Activated CD8-positive, alpha-beta T cell treated with anti-CD3 and anti-CD28 coated beads, Interleukin-2, amount 10 ng/mL, durations not matched to agents 7 days and 5 days (primary cell): ENCODE measurements around the gene CENPO. TPM values are rescaled to one million over a fixed set of nuclear protein-coding genes. Genes with fewer than 3 reads are reported as not detected.
A peak's percentile ranks its signal among the peaks of the same experiment; 100 is the strongest.

ENCODE experiments used
- ATAC-seq: fragments of 150-1000 bp; cut with Tn5 transposase; one replicate; pipeline ENCODE4 v1.10.0; 2021; ENCODE audit warnings: moderate library complexity
- CTCF ChIA-PET: fragments of 350-600 bp; sonication (Branson Sonifier 250); formaldehyde crosslinking; loops from one replicate; lab custom pipeline; 2021; ENCODE audit warnings: antibody characterized with exemption; lab: Charles Lee
- POLR2A ChIA-PET: fragments of 350-600 bp; sonication (Branson Sonifier 250); formaldehyde crosslinking; loops from one replicate; lab custom pipeline; 2021; ENCODE audit warnings: antibody characterized with exemption; lab: Charles Lee
- DNase-seq: peaks from one replicate; pipeline ENCODE4 v3.0.0-alpha.2; 2020
- H3K27ac Mint-ChIP-seq: one replicate; pipeline ENCODE4 v1.8.0; 2021; ENCODE audit warnings: mild to moderate bottlenecking, mixed read lengths
- H3K27me3 Mint-ChIP-seq: one replicate; pipeline ENCODE4 v1.8.0; 2021; ENCODE audit warnings: low read depth, mixed read lengths
- H3K36me3 Mint-ChIP-seq: one replicate; pipeline ENCODE4 v1.8.0; 2021; ENCODE audit warnings: low read depth, mixed read lengths
- H3K4me1 Mint-ChIP-seq: one replicate; pipeline ENCODE4 v1.8.0; 2021; ENCODE audit warnings: low read depth, mixed read lengths
- H3K4me3 Mint-ChIP-seq: one replicate; pipeline ENCODE4 v1.8.0; 2021; ENCODE audit warnings: mild to moderate bottlenecking, mixed read lengths
- H3K9me3 Mint-ChIP-seq: one replicate; pipeline ENCODE4 v1.8.0; 2022; ENCODE audit warnings: mixed read lengths; ENCODE audit not compliant: insufficient read depth
- total RNA-seq, 2 experiments: library from RNA; stranded (reverse); gene quantifications; one replicate each; pipeline ENCODE4 v1.2.3, GENCODE V29; 2021

Gene CENPO
- total RNA-seq, 2 experiments from 2014 or later: 53.9 to 56.1 TPM

DNA sequence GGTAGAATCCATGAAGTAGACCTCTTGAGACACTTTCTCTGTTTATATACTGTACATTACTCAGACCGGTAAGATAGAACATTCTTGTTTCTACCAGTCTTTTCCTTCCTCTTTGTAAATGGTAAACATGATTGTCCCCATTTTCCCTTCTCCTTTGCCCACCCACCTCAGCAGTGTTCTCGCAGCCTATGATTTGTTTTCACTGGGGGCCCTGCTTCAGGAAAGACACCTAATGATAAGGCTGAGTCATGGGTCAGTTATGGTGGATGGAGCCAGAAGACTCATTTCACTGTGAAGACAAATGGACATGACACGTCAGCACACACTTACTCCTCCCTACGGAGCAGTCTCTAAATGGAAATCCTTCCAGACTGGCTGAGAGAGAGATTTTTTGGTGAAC lies 23.7 kb downstream of the CENPO start:
- DNase-seq: no peak
- ChIA-PET POLR2A (no interaction called here), CTCF (no interaction called here)
- H3K4me3 Mint-ChIP-seq: no peak overlapping the region
- H3K36me3 Mint-ChIP-seq: peaks cover 75% of the 10 kb centered on the region
- no peaks in the 10 kb centered on the region for H3K9me3 Mint-ChIP-seq
- H3K4me1 Mint-ChIP-seq: peaks cover 8% of the 10 kb centered on the region
- no peak for ATAC-seq
- H3K27ac Mint-ChIP-seq: no peak overlapping the region
- H3K27me3 Mint-ChIP-seq: no peaks in the 10 kb centered on the region

DNA sequence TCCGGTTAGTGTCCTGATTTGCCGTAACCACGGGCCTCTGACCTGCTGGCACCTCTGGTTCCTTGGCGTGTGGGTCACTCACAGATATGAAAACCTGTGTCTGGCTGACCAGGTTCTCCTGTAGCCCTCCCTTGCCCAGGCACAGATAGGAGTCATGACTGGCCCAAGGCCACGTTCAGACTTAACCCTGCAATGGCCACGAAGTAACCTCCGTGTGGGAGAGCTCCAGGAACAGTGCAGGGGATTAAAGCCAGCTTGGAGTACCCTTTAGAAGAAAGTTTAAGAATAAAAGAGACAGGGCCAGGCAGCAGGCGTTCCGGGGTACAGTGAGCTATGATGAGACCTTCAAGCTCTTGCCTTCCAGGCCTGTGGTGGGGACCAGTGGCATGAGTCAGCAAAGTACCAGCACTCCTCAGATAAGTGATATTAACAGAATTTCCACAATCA lies 25.5 kb downstream of the CENPO start:
- Mint-ChIP-seq H3K4me1 (peaks cover 8% of the 10 kb centered on the region), H3K36me3 (peaks cover 74% of the 10 kb centered on the region), H3K9me3 (no peaks in the 10 kb centered on the region), H3K27me3 (no peaks in the 10 kb centered on the region), H3K27ac (no peak overlapping the region), H3K4me3 (no peak overlapping the region)
- ChIA-PET CTCF (interaction anchor here (0.9 to 1.3 kb wide), 3 partner anchors 9 to 26 kb away, joined by 3 to 6 read pairs (median 4); partner anchors contain the start of genes CENPO and PTRHD1), POLR2A (no interaction called here)
- DNase-seq: peak; percentile 17
- ATAC-seq: no peak

DNA sequence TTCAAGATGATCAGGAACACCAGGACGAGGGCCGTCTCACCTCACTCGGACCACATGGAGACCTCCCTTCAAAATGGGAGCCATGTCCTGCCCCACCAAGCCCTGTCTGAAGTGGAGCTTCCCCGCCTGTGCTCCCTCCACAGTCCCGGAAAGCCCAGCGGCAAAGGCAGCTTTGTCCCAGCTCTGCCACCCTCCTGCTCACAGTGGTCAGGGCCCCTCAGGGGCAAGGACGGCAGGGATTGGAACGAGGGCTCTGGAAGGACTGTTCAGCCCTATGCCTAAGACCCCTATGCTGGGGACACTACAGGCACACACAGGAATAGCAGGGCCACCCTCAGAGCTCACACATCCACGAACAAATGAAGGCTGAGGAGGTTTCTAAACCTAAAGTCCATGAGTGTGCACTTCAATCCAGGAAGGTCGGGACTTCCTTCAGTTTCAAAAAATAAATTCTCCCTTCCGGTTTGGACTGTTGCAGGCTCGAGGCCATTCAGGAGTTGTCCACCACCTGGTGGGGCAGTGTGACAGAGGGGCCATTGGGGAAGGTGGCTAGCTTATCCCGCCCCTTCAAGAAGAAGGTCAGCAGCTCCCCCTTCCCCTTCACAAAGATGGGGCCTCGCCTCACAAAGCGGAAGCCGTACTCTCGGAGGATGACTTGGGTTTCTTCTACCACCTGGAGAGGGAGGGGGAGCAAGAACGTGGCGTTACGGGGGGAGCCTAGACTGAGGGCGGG lies 26.4 kb downstream of the CENPO start:
- Mint-ChIP-seq H3K36me3 (peaks cover 75% of the 10 kb centered on the region), H3K4me1 (peaks cover 3% of the 10 kb centered on the region), H3K27ac (no peak overlapping the region), H3K9me3 (no peaks in the 10 kb centered on the region), H3K4me3 (no peak overlapping the region), H3K27me3 (no peaks in the 10 kb centered on the region)
- ChIA-PET POLR2A (no interaction called here), CTCF (interaction anchor here (0.9 to 1.0 kb wide), 3 partner anchors 8 to 409 kb away, joined by 3 to 4 read pairs (median 4); no protein-coding TSS in a partner anchor)
- ATAC-seq: no peak
- peak; percentile 18 for DNase-seq

DNA sequence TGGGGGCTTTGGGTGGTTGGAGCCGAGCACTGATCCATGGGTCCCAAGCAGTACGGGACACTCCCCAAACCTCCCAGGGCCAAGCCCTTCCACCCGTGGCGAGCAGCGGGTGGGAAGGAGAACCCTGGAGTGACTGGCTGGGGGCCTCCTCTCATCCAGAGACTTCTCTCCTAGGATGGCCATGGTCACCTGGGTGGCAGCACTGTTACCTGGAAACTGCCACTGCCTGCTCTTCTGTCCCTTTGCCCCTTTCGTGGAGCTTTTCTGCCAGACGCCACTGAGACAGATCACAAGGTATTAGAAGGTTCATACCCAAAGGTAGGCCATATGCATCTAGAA lies 26.9 kb downstream of the CENPO start:
- peaks cover 3% of the 10 kb centered on the region for H3K4me1 Mint-ChIP-seq
- no peaks in the 10 kb centered on the region for H3K27me3 Mint-ChIP-seq
- DNase-seq: no peak
- peak overlapping the region; percentile 34 for H3K27ac Mint-ChIP-seq
- no peak for ATAC-seq
- peaks cover 77% of the 10 kb centered on the region for H3K36me3 Mint-ChIP-seq
- CTCF ChIA-PET: interaction anchor here (1.0 kb wide), 1 partner anchor 207 kb away, joined by 3 read pairs; no protein-coding TSS in a partner anchor
- POLR2A ChIA-PET: no interaction called here
- no peak overlapping the region for H3K4me3 Mint-ChIP-seq
- no peaks in the 10 kb centered on the region for H3K9me3 Mint-ChIP-seq

DNA sequence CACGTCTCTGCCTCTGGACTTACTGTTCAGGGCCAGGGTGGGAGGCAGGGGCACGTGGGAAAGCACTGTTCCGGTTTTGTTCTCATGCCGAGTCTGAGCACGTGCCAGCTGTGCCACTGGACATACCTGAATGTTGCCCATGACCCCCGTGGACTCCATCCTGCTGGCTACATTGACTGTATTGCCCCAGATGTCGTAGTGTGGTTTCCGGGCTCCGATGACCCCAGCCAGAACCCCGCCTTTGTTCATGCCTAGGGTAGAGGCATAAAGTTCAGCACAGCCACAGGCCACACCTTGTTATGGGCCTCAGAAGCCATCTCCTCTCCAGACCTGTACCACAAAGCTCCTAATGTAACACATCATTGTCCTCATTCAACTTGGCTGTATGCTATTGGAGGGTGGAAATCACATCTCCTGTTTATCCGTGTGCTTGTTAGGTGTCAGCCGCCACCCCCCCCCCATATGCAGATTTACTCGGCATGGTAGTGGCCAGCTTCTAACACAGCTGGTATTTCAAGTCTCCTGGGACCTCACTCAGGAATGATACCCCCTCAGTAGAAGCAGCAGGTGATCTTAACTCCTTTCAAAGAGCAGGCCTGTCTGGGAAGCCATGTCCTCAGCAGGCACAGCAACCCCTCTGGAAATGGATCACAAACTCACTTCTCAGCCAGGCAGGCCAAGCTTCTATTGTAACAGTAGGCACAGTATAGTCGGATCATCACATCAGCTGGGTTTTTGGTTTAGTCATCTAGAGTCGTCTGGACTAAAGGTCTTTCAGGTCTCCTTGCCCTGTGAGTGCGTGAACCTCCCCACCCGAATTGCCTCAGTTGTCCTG lies 27.6 kb downstream of the CENPO start:
- H3K4me3 Mint-ChIP-seq: no peak overlapping the region
- H3K9me3 Mint-ChIP-seq: no peaks in the 10 kb centered on the region
- H3K4me1 Mint-ChIP-seq: peaks cover 4% of the 10 kb centered on the region
- ChIA-PET POLR2A (no interaction called here), CTCF (interaction anchor here (2.0 kb wide), 1 partner anchor 410 kb away, joined by 8 read pairs; no protein-coding TSS in a partner anchor)
- no peak for ATAC-seq
- peaks cover 75% of the 10 kb centered on the region for H3K36me3 Mint-ChIP-seq
- no peak overlapping the region for H3K27ac Mint-ChIP-seq
- no peak for DNase-seq
- H3K27me3 Mint-ChIP-seq: no peaks in the 10 kb centered on the region

DNA sequence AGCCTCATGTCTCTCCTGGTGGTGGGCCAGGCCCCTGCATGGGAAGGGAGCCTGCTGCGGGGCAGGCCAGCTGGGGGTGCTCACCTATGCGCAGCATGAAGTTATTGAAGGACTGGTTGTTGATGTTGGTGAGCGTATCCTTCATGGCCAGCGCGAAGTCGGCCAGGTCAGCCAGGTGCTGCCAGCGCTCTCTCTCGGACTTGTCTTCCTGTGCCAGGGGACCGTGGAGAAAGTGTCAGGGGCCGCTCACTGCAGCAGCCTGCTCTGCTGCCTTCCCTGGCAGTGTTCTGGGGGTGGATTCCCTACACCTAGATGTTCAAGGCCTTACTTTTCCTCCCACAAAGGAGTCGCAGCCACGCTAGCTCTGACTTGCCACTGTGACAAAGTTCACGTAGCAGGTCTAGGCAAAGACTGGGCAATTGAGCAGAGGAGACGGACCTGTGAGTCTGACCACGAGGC lies 28.2 kb downstream of the CENPO start:
- Mint-ChIP-seq H3K4me3 (no peak overlapping the region), H3K36me3 (peaks cover 74% of the 10 kb centered on the region), H3K27ac (peak overlapping the region; percentile 1), H3K27me3 (no peaks in the 10 kb centered on the region), H3K9me3 (no peaks in the 10 kb centered on the region), H3K4me1 (peaks cover 10% of the 10 kb centered on the region)
- no peak for ATAC-seq
- ChIA-PET POLR2A (interaction anchor here (1.0 kb wide), 1 partner anchor 59 kb away, joined by 3 read pairs; no protein-coding TSS in a partner anchor), CTCF (interaction anchor here (2.0 kb wide), 1 partner anchor 411 kb away, joined by 8 read pairs; no protein-coding TSS in a partner anchor)
- no peak for DNase-seq

DNA sequence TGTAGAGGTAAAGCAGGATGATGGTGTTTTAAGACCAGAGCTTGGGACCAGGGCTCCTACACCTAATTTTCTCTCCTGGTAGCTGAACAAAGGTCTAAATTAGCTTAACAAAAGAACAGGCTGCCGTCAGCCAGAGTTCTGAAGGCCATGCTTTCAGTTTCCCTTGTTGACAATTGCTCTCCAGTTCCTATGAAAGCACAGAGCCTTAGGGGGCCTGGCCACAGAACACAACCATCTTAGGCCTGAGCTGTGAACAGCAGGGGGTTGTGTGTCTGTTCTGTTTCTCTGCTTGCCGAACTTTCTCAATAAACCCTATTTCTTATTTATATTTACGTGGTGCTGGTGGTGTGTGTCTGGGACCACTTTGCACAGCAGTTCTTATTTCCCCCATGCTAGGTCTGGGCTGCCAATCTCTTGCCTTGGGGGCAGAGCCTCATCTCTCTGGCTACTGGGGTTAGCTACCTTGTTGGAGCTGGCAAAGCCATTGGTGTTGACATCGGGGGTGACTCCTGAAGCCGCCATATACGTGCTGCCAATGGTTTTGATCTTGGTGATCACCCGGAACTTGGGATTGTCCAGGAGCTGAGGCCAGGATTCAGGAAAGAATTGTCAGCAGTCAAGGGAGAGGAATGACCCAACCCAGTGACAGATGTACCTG lies 29.0 kb downstream of the CENPO start:
- DNase-seq: no peak
- peak overlapping the region; percentile 1 for H3K27ac Mint-ChIP-seq
- no peak for ATAC-seq
- CTCF ChIA-PET: interaction anchor here (0.5 to 2.0 kb wide), 2 partner anchors 412 to 1311 kb away, joined by 3 to 8 read pairs; no protein-coding TSS in a partner anchor
- H3K4me3 Mint-ChIP-seq: no peak overlapping the region
- POLR2A ChIA-PET: interaction anchor here (1.0 kb wide), 1 partner anchor 60 kb away, joined by 3 read pairs; no protein-coding TSS in a partner anchor
- H3K27me3 Mint-ChIP-seq: no peaks in the 10 kb centered on the region
- H3K36me3 Mint-ChIP-seq: peaks cover 68% of the 10 kb centered on the region
- peaks cover 14% of the 10 kb centered on the region for H3K4me1 Mint-ChIP-seq
- H3K9me3 Mint-ChIP-seq: no peaks in the 10 kb centered on the region

DNA sequence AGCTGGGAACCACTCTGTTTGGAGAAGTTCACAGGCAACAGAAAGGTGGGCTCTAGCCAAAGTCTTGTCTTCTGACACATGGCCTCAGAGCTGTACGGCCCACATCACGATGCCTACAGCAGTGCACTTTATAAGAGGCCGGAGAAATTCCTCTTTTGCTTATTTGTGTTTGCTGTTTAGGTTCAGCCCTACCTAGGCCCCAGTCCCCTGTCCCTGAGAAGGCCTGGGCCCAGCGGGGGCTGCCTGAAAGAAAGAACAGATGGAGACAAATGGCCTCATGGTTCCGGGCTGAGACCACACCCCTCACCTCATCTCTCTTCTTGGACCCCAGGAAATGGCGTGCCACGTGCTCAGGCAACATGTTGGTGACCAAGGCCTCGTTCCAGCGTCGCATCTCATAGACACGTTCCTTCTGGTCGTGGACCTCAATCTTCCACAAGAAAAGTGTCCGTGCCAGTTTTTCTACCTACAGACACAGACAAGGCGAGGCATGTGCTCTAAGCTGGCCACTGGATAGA lies 30.9 kb downstream of the CENPO start:
- CTCF ChIA-PET: interaction anchor here (1.6 to 6.5 kb wide), 2 partner anchors 11 to 415 kb away, joined by 3 to 96 read pairs; no protein-coding TSS in a partner anchor

DNA sequence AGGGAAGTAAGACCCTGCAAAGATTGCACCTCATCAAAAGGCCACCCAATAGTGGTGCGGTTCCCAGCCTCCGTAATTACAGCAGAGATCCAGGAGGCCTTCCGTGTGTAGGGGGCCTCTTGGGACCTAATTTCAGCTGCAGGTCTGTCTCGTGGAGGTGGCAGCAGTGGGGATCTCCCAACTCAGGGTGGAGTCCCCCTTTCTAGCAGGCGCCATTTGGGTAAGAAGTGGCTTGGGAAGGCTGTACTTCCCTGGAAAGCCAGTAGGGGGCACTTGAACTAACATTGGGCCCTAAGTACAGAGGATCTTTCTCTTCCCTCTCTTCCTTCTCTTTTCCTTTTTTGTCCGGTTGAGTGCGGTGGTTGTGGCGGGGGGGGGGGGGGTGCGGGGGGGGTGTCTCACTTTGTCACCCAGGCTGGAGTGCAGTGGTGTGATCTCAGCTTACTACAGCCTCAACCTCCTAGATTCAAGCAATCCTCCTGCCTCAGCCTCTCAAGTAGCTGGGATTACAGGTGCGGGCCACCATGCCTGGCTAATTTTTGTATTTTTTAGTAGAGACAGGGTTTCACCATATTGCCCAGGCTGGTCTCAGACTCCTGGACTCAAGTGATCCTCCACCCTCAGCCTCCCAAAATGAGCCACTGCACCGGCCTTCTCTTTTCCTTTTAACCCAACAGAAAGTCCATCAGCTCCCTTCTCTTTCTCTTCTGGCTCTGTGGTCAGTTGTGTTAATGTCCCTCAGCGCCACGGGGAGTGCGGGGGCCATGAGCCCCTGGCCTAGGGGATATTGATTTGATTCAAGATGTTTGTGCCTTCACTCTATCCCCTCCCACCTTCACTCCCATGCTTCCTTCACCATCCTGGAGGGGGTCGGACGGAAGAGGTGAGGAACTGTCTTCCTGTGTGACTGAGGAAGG lies 32.0 kb downstream of the CENPO start:
- Mint-ChIP-seq H3K36me3 (peaks cover 50% of the 10 kb centered on the region), H3K4me1 (peaks cover 14% of the 10 kb centered on the region), H3K27ac (peak overlapping the region; percentile 36), H3K4me3 (no peak overlapping the region), H3K27me3 (no peaks in the 10 kb centered on the region), H3K9me3 (no peaks in the 10 kb centered on the region)
- ATAC-seq (no peak), DNase-seq (peak; percentile 51)
- ChIA-PET POLR2A (interaction anchor here (0.6 kb wide), 1 partner anchor 227 kb away, joined by 3 read pairs; no protein-coding TSS in a partner anchor), CTCF (interaction anchor here (1.0 to 6.5 kb wide), 11 partner anchors 12 to 416 kb away, joined by 3 to 96 read pairs (median 4); no protein-coding TSS in a partner anchor)

More for the DNA sequence above, 30.9 kb downstream of the CENPO start:
- Mint-ChIP-seq H3K27ac (no peak overlapping the region), H3K36me3 (peaks cover 56% of the 10 kb centered on the region), H3K27me3 (no peaks in the 10 kb centered on the region), H3K9me3 (no peaks in the 10 kb centered on the region), H3K4me1 (peaks cover 14% of the 10 kb centered on the region), H3K4me3 (no peak overlapping the region)
- POLR2A ChIA-PET: no interaction called here
- ATAC-seq: no peak
- DNase-seq: no peak
